ENCODE results near the gene HPCAL4. TPM values are rescaled to one million over a fixed set of nuclear protein-coding genes. Genes with fewer than 3 reads are reported as not detected.

The HPCAL4 gene
- total and polyA plus RNA-seq, 3 experiments from 2014 or later = 1.9 to 2.5 (median 2.0) TPM

GRCh38 chr1:39656391-39656790 is 34.8 kb downstream of the HPCAL4 start:
- POLR2A ChIA-PET = no interaction called here
- CTCF ChIA-PET = interaction anchor here (3.8 to 6.5 kb wide), 2 partner anchors 8 to 50 kb away, joined by 30 to 52 read pairs; no protein-coding TSS in a partner anchor

DNA sequence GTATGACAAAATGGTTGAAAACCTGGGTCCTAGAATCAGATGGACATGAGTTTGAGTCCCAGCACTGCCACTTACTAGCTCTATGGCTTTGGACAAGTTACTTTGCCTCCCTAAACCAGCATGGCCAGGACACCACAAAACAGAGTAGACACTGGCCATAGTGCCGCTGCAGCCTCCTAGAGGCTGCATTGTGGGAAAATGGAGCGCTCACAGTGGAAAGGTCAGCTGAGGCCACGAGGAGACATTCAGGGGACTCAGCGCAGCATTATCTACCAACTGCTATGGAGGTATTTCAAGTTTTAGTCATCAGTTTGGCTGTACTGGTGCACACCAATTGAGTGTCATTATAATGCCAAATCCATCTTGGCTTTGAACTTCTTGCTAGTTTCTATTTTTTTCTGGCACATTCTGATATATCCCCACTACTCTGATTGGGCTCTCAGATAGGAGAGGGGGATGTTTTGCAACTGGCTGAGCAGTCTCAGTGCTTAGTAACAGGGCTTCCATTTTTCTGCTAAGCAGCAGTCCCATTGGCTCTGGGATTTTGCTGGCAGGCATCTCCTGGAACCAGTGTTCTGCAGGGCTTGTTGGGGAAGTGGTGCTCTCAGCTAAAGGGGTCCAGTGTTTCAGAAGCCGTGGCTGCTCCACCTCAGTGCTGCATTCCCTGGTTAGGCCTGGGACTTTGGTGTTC is 35.5 kb downstream of the HPCAL4 start:
- H3K4me1 ChIP-seq (ENCODE audit: insufficient read depth, low read length) = no peaks in the 10 kb centered on the region
- DNase-seq = no peak
- Mint-ChIP-seq H3K4me3 (no peak overlapping the region), H3K4me1 (peaks cover 6 to 10% (median 7%) of the 10 kb centered on the region in 3 donors), H3K9me3 (no peaks in the 10 kb centered on the region), H3K36me3 (no peaks in the 10 kb centered on the region), H3K27ac (no peak overlapping the region), H3K27me3 (peaks cover 1 to 9% of the 10 kb centered on the region in 2 donors)
- ChIA-PET POLR2A (no interaction called here), CTCF (interaction anchor here (1.2 to 6.5 kb wide), 4 partner anchors 7 to 557 kb away, joined by 3 to 52 read pairs (median 18); no protein-coding TSS in a partner anchor)
- no peaks in the 10 kb centered on the region for H3K9me3 ChIP-seq (ENCODE audit: low read length)
- peaks cover 6% of the 10 kb centered on the region for H3K27me3 ChIP-seq (ENCODE audit: insufficient read depth, low read length, poor library complexity, severe bottlenecking)
- no peak overlapping the region for H3K27ac ChIP-seq (ENCODE audit: low read depth, low read length)
- H3K4me3 ChIP-seq (ENCODE audit: low read length) = no peak overlapping the region
- no peaks in the 10 kb centered on the region for H3K36me3 ChIP-seq (ENCODE audit: insufficient read depth, low read length)

More at GRCh38 chr1:39656391-39656790, 34.8 kb downstream of the HPCAL4 start:
- H3K27me3 ChIP-seq (ENCODE audit: insufficient read depth, low read length, poor library complexity, severe bottlenecking) = peaks cover 6% of the 10 kb centered on the region
- H3K9me3 ChIP-seq (ENCODE audit: low read length) = no peaks in the 10 kb centered on the region
- H3K4me3 Mint-ChIP-seq = no peak overlapping the region
- H3K9me3 Mint-ChIP-seq = no peaks in the 10 kb centered on the region
- H3K27ac ChIP-seq (ENCODE audit: low read depth, low read length) = no peak overlapping the region
- no peaks in the 10 kb centered on the region for H3K4me1 ChIP-seq (ENCODE audit: insufficient read depth, low read length)
- H3K36me3 ChIP-seq (ENCODE audit: insufficient read depth, low read length) = no peaks in the 10 kb centered on the region
- H3K4me1 Mint-ChIP-seq = peaks cover 6 to 10% (median 7%) of the 10 kb centered on the region in 3 donors
- no peak for DNase-seq
- H3K27ac Mint-ChIP-seq = no peak overlapping the region
- H3K4me3 ChIP-seq (ENCODE audit: low read length) = no peak overlapping the region
- H3K27me3 Mint-ChIP-seq = peaks cover 1 to 9% of the 10 kb centered on the region in 2 donors
- no peaks in the 10 kb centered on the region for H3K36me3 Mint-ChIP-seq

- POLR2A ChIA-PET = interaction anchor here (0.5 kb wide), 1 partner anchor 683 kb away, joined by 4 read pairs; no protein-coding TSS in a partner anchor
- no peak overlapping the region for H3K4me3 Mint-ChIP-seq
Observed at GRCh38 chr1:39654291-39654690, 36.9 kb downstream of the HPCAL4 start.

DNA sequence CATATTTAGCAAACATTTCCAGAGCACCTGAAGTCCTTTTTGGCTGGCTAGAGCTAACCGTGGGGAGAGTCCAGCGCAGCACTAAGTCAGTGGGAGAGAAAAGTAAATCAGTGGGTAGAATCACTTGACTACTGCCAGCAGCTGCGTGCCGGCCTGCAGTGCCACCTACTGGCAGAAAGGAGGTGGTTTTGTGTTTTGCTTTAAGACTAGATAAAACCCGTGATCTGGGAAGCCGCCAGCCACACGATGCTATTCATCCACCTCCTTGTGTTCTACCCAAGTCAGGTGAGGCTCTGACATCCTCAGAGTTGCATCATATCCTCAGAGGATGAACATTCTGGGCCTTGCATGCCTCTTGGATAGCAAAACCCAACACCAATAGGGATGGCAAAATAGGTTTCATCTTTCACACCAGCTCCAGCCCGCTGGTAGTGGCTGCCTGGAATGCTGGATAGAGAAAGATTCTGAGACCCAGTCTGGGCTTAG is 37.6 kb downstream of the HPCAL4 start:
- Histone ChIP-seq H3K4me3 (ENCODE audit: low read length) (no peak overlapping the region), H3K36me3 (ENCODE audit: insufficient read depth, low read length) (no peaks in the 10 kb centered on the region), H3K27me3 (ENCODE audit: insufficient read depth, low read length, poor library complexity, severe bottlenecking) (peaks cover 6% of the 10 kb centered on the region), H3K9me3 (ENCODE audit: low read length) (no peaks in the 10 kb centered on the region), H3K27ac (ENCODE audit: low read depth, low read length) (no peak overlapping the region), H3K4me1 (ENCODE audit: insufficient read depth, low read length) (no peaks in the 10 kb centered on the region)
- ChIA-PET POLR2A (interaction anchor here (0.6 kb wide), 1 partner anchor 47 kb away, joined by 6 read pairs; no protein-coding TSS in a partner anchor), CTCF (interaction anchor here (0.8 to 3.2 kb wide), 17 partner anchors 9 to 555 kb away, joined by 3 to 31 read pairs (median 4); no protein-coding TSS in a partner anchor)
- H3K27ac Mint-ChIP-seq = peak overlapping the region in 1 of 8 donors; percentile 25
- no peaks in the 10 kb centered on the region for H3K36me3 Mint-ChIP-seq
- peaks cover 6 to 10% (median 7%) of the 10 kb centered on the region in 3 donors for H3K4me1 Mint-ChIP-seq
- no peaks in the 10 kb centered on the region for H3K9me3 Mint-ChIP-seq
- H3K4me3 Mint-ChIP-seq = no peak overlapping the region
- H3K27me3 Mint-ChIP-seq = peaks cover 0 to 9% of the 10 kb centered on the region in 2 donors
- peak; percentile 52 to 79 (median 61) for DNase-seq

More at GRCh38 chr1:39654291-39654690, 36.9 kb downstream of the HPCAL4 start:
- no peaks in the 10 kb centered on the region for H3K4me1 ChIP-seq (ENCODE audit: insufficient read depth, low read length)
- H3K27me3 ChIP-seq (ENCODE audit: insufficient read depth, low read length, poor library complexity, severe bottlenecking) = peaks cover 6% of the 10 kb centered on the region
- Mint-ChIP-seq H3K4me1 (peaks cover 6 to 10% (median 7%) of the 10 kb centered on the region in 3 donors), H3K27ac (no peak overlapping the region), H3K36me3 (no peaks in the 10 kb centered on the region), H3K27me3 (peaks cover 1 to 9% of the 10 kb centered on the region in 2 donors), H3K9me3 (no peaks in the 10 kb centered on the region)
- H3K9me3 ChIP-seq (ENCODE audit: low read length) = no peaks in the 10 kb centered on the region
- DNase-seq = no peak
- CTCF ChIA-PET = interaction anchor here (1.0 to 3.2 kb wide), 10 partner anchors 9 to 555 kb away, joined by 3 to 31 read pairs (median 6); no protein-coding TSS in a partner anchor
- H3K27ac ChIP-seq (ENCODE audit: low read depth, low read length) = no peak overlapping the region
- no peaks in the 10 kb centered on the region for H3K36me3 ChIP-seq (ENCODE audit: insufficient read depth, low read length)
- no peak overlapping the region for H3K4me3 ChIP-seq (ENCODE audit: low read length)

DNA sequence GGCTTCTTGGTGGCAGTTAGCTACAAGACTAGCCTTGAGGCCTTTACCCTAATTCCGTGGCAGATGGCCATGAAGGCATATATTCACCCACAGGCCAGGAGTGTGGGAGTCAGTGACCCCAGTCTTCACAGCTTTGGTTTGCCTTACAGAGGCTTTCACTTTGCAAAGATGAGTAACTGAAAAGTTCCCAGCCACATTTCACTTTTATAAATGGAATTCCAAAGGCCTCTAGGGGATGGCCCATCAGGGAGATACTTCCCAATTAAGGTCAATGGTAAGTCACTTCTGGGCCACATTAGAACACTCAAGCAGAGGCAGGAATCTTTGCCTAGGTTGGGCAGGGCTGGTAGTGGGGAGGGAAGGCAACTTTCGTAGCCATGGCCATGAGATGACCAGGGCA is 38.7 kb downstream of the HPCAL4 start:
- Histone ChIP-seq H3K27me3 (ENCODE audit: insufficient read depth, low read length, poor library complexity, severe bottlenecking) (peaks cover 6% of the 10 kb centered on the region), H3K4me1 (ENCODE audit: insufficient read depth, low read length) (no peaks in the 10 kb centered on the region), H3K36me3 (ENCODE audit: insufficient read depth, low read length) (no peaks in the 10 kb centered on the region), H3K9me3 (ENCODE audit: low read length) (no peaks in the 10 kb centered on the region), H3K4me3 (ENCODE audit: low read length) (no peak overlapping the region), H3K27ac (ENCODE audit: low read depth, low read length) (no peak overlapping the region)
- Mint-ChIP-seq H3K4me3 (no peak overlapping the region), H3K36me3 (no peaks in the 10 kb centered on the region), H3K27ac (peak overlapping the region in 1 of 8 donors; percentile 50), H3K9me3 (no peaks in the 10 kb centered on the region), H3K27me3 (peaks cover 0 to 9% of the 10 kb centered on the region in 2 donors), H3K4me1 (peaks cover 0 to 5% (median 2%) of the 10 kb centered on the region in 3 donors)
- CTCF ChIA-PET = interaction anchor here (0.9 to 3.2 kb wide), 8 partner anchors 11 to 147 kb away, joined by 3 to 31 read pairs (median 4); no protein-coding TSS in a partner anchor
- POLR2A ChIA-PET = no interaction called here
- DNase-seq = no peak

DNA sequence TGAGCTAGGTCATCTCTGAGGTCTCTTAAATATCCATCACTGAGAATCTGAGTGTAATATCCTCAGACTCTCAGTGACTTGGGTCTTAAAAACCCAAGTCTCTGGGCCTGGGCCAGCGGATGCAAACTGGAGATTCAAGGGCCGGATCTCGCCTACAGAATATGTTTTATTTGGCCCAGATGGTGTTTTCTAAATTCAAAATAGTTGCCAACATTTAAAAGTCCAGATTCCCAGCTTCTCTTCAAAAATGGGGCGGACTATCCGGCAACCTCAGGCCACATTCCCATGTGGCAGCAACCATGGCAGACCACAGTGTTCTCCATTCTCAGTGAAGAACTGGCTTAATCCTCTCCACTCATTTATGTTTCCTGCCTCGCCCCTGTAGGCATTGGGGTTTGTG is 39.1 kb downstream of the HPCAL4 start:
- POLR2A ChIA-PET = no interaction called here
- H3K9me3 Mint-ChIP-seq = no peaks in the 10 kb centered on the region
- no peaks in the 10 kb centered on the region for H3K36me3 ChIP-seq (ENCODE audit: insufficient read depth, low read length)
- H3K4me1 ChIP-seq (ENCODE audit: insufficient read depth, low read length) = no peaks in the 10 kb centered on the region
- no peak for DNase-seq
- peaks cover 0 to 9% of the 10 kb centered on the region in 2 donors for H3K27me3 Mint-ChIP-seq
- peaks cover 0 to 5% (median 2%) of the 10 kb centered on the region in 3 donors for H3K4me1 Mint-ChIP-seq
- H3K4me3 ChIP-seq (ENCODE audit: low read length) = no peak overlapping the region
- H3K9me3 ChIP-seq (ENCODE audit: low read length) = no peaks in the 10 kb centered on the region
- no peak overlapping the region for H3K27ac ChIP-seq (ENCODE audit: low read depth, low read length)
- H3K4me3 Mint-ChIP-seq = no peak overlapping the region
- no peaks in the 10 kb centered on the region for H3K36me3 Mint-ChIP-seq
- peaks cover 6% of the 10 kb centered on the region for H3K27me3 ChIP-seq (ENCODE audit: insufficient read depth, low read length, poor library complexity, severe bottlenecking)
- no peak overlapping the region for H3K27ac Mint-ChIP-seq
- CTCF ChIA-PET = interaction anchor here (1.3 to 3.2 kb wide), 4 partner anchors 21 to 147 kb away, joined by 4 to 31 read pairs (median 4); no protein-coding TSS in a partner anchor

DNA sequence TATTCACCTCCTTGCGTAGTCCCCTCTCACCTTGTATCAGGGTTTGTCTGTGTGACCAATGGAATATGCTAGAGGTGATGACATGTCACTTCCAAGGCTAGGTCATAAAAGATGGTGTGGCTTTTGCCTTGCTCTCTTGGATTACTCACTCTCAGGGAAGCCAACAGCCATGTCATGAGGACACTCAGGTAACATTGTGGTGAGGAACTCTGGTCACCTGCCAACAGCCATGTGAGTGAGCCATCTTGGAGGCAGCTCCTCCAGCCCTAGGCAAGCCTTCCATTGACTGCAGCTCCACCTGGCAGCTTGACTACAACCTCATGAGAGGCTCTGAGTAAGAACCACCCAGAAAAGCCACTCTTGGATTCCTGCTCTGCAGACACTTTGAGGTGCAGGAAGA is 40.8 kb downstream of the HPCAL4 start:
- DNase-seq = no peak
- H3K9me3 ChIP-seq (ENCODE audit: low read length) = no peaks in the 10 kb centered on the region
- no peaks in the 10 kb centered on the region for H3K4me1 ChIP-seq (ENCODE audit: insufficient read depth, low read length)
- ChIA-PET CTCF (interaction anchor here (1.2 to 4.3 kb wide), 3 partner anchors 7 to 44 kb away, joined by 3 to 30 read pairs (median 6); no protein-coding TSS in a partner anchor), POLR2A (no interaction called here)
- H3K9me3 Mint-ChIP-seq = no peaks in the 10 kb centered on the region
- H3K27ac Mint-ChIP-seq = no peak overlapping the region
- H3K4me3 ChIP-seq (ENCODE audit: low read length) = no peak overlapping the region
- peaks cover 0 to 5% (median 2%) of the 10 kb centered on the region in 3 donors for H3K4me1 Mint-ChIP-seq
- peaks cover 6% of the 10 kb centered on the region for H3K27me3 ChIP-seq (ENCODE audit: insufficient read depth, low read length, poor library complexity, severe bottlenecking)
- no peak overlapping the region for H3K27ac ChIP-seq (ENCODE audit: low read depth, low read length)
- H3K4me3 Mint-ChIP-seq = no peak overlapping the region
- no peaks in the 10 kb centered on the region for H3K36me3 Mint-ChIP-seq
- H3K27me3 Mint-ChIP-seq = peaks cover 0 to 9% of the 10 kb centered on the region in 2 donors
- no peaks in the 10 kb centered on the region for H3K36me3 ChIP-seq (ENCODE audit: insufficient read depth, low read length)
